Common myeloid progenitor, CD34-positive (primary cell): ENCODE measurements around the gene GLRA1.
"Not testable (repeated sequence)": the region's sequence is repeated elsewhere in the genome, so short reads cannot be mapped to it uniquely, and the experiment has no call there.

Experiments
- CTCF ChIA-PET: fragments of 350-600 bp; sonication (Branson Sonifier 250); formaldehyde crosslinking; loops from one replicate; lab custom pipeline; 2021; ENCODE audit warnings: antibody characterized with exemption; lab: Charles Lee
- POLR2A ChIA-PET: fragments of 350-600 bp; sonication (Branson Sonifier 250); formaldehyde crosslinking; loops from one replicate; lab custom pipeline; 2021; ENCODE audit warnings: antibody characterized with exemption; lab: Charles Lee
- DNase-seq, 3 donors: peaks; one replicate each; pipeline versions ENCODE4 v3.0.0 to v3.0.0-alpha.2; 2013
- H3K27ac ChIP-seq, 2 experiments: 1 replicate in 1 of 2; 2 replicates in 1 of 2; pipeline ENCODE4 v1.7.0; 2013; ENCODE audit warnings: inconsistent platforms in 2 of 2, low read length in 2 of 2, mild to moderate bottlenecking in 2 of 2, low read depth in 1 of 2, moderate library complexity in 1 of 2; ENCODE audit not compliant: severe bottlenecking in 2 of 2, insufficient read depth in 1 of 2, poor library complexity in 1 of 2
- H3K27me3 ChIP-seq, 5 experiments: replicated peaks in 2 of 5; 1 replicate in 3 of 5; 2 replicates in 2 of 5; pipeline versions ENCODE4 v1.6.1 to v1.7.0; 2013; ENCODE audit warnings: low read length in 4 of 5, mild to moderate bottlenecking in 2 of 5, moderate library complexity in 2 of 5, inconsistent platforms in 1 of 5; ENCODE audit not compliant: insufficient read depth in 5 of 5, control insufficient read depth in 4 of 5
- H3K36me3 ChIP-seq, 4 experiments: 1 replicate in 2 of 4; 2 replicates in 2 of 4; pipeline versions ENCODE4 v1.6.1 to v1.7.0; 2013; ENCODE audit warnings: low read length in 3 of 4, control low read depth in 1 of 4, mild to moderate bottlenecking in 1 of 4; ENCODE audit not compliant: control insufficient read depth in 4 of 4, insufficient read depth in 4 of 4
- H3K4me1 ChIP-seq, 4 experiments: 1 replicate in 3 of 4; 2 replicates in 1 of 4; pipeline versions ENCODE4 v1.6.1 to v1.7.1; 2013; ENCODE audit warnings: low read length in 3 of 4, mild to moderate bottlenecking in 3 of 4, control low read depth in 1 of 4, inconsistent platforms in 1 of 4, moderate library complexity in 1 of 4; ENCODE audit not compliant: control insufficient read depth in 4 of 4, insufficient read depth in 4 of 4; ENCODE audit errors: control extremely low read depth in 1 of 4
- H3K4me3 ChIP-seq, 7 experiments: 1 replicate in 4 of 7; 2 replicates in 3 of 7; pipeline versions ENCODE4 v1.5.1 to v1.7.0; 2013; ENCODE audit warnings: mild to moderate bottlenecking in 7 of 7, low read length in 6 of 7, moderate library complexity in 6 of 7, inconsistent platforms in 2 of 7, low read depth in 2 of 7, control low read depth in 1 of 7; ENCODE audit not compliant: insufficient read depth in 4 of 7, control insufficient read depth in 1 of 7; ENCODE audit errors: extremely low read depth in 1 of 7
- H3K9me3 ChIP-seq, 5 experiments: 1 replicate in 4 of 5; 2 replicates in 1 of 5; pipeline versions ENCODE4 v1.6.1 to v1.7.1; 2013; ENCODE audit warnings: low read length in 4 of 5, mild to moderate bottlenecking in 2 of 5, inconsistent platforms in 1 of 5, low read depth in 1 of 5, moderate library complexity in 1 of 5; ENCODE audit not compliant: control insufficient read depth in 4 of 5, insufficient read depth in 2 of 5; ENCODE audit errors: control extremely low read depth in 1 of 5
- WGBS: methylation state at CpG from one replicate; pipeline ENCODE4 v1.1.5; 2013; ENCODE audit not compliant: insufficient coverage; 5-methylcytosine and 5-hydroxymethylcytosine counted together

Gene GLRA1

DNA sequence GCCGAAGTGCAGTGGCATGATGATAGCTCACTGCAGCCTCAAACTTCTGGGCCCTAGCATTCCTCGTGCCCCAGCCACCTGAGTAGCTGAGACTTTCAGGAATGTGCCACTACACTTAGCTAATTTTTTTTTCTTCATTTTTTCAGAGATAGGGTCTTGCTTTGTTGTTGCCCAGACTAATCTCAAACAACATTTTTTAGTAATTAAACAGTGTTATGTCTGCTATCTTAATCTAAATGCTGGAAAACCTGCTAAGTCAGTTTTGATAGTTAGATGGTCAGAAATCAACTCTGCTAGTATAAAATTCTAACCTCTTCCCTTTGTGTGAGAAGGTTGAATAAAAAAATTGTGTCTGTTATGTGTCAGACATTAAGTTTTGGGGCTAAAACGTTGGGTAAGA, 140.5 kb downstream of the GLRA1 start:
- Histone ChIP-seq H3K27ac (no peak overlapping the region), H3K4me3 (no peak overlapping the region), H3K36me3 (peaks cover 2 to 23% (median 12%) of the 10 kb centered on the region in 4 experiments), H3K27me3 (no peaks in the 10 kb centered on the region), H3K4me1 (peaks cover 0 to 14% (median 8%) of the 10 kb centered on the region in 4 experiments), H3K9me3 (no peaks in the 10 kb centered on the region)
- ChIA-PET CTCF (interaction anchor here (1.4 kb wide), 1 partner anchor 15 kb away, joined by 4 read pairs; no protein-coding TSS in a partner anchor), POLR2A (interaction anchor here (1.4 kb wide), 1 partner anchor 12 kb away, joined by 5 read pairs; no protein-coding TSS in a partner anchor)
- no peak for DNase-seq
- 100% methylated on average over 2 of the region's 3 CpGs for WGBS

DNA sequence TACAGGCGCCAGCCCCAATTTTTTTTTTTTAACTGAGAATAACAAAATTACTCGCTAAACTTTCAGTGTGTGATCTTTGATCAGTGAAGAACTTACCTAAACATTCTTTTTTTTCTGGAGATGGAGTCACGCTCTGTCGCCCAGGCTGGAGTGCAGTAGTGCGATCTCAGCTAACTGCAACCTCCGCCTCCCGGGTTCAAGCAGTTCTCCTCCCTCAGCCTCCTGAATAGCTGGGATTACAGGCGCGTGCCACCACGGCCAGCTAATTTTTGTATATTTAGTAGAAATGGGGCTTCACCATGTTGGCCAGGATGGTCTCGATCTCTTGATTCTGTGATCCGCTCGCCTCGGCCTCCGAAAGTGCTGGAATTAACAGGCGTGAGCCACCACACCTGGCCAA, 141.0 kb downstream of the GLRA1 start:
- peaks cover 0 to 17% (median 8%) of the 10 kb centered on the region in 4 experiments for H3K4me1 ChIP-seq
- POLR2A ChIA-PET = interaction anchor here (1.4 kb wide), 1 partner anchor 11 kb away, joined by 5 read pairs; no protein-coding TSS in a partner anchor

DNA sequence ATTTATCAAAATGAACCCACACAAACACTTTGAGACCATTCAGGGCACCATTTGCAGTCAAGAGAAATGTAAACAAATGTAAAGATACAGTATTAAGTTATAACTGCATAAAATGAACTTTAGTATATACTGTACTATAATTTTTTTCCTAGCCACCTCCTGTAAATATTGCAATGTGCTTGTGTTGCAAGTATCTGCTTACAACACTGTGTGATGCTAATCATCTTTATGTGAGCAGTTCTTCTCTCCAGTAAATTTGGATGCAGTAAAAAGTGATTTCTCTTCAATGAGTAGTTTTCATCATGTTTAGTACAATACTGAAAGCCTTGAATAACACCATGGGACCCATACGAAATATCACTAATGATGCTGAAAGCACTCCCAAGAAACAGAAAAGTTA, 143.4 kb downstream of the GLRA1 start:
- DNase-seq = no peak
- ChIA-PET POLR2A (no interaction called here), CTCF (no interaction called here)
- WGBS = no CpG with 5 or more reads among the region's 1 CpG
- no peaks in the 10 kb centered on the region for H3K9me3 ChIP-seq
- H3K27ac ChIP-seq = no peak overlapping the region
- H3K27me3 ChIP-seq = no peaks in the 10 kb centered on the region
- H3K4me3 ChIP-seq = no peak overlapping the region
- H3K36me3 ChIP-seq = peaks cover 0 to 21% (median 7%) of the 10 kb centered on the region in 4 experiments
- H3K4me1 ChIP-seq = peaks cover 0 to 20% (median 8%) of the 10 kb centered on the region in 4 experiments

More for the DNA sequence above, 141.0 kb downstream of the GLRA1 start:
- not testable (repeated sequence) for H3K9me3 ChIP-seq, H3K27me3 ChIP-seq, H3K4me3 ChIP-seq, DNase-seq, H3K27ac ChIP-seq
- peaks cover 2 to 23% (median 9%) of the 10 kb centered on the region in 4 experiments for H3K36me3 ChIP-seq
- CTCF ChIA-PET = interaction anchor here (1.4 kb wide), 1 partner anchor 16 kb away, joined by 4 read pairs; no protein-coding TSS in a partner anchor
- WGBS = 98% methylated on average over 6 of the region's 16 CpGs

DNA sequence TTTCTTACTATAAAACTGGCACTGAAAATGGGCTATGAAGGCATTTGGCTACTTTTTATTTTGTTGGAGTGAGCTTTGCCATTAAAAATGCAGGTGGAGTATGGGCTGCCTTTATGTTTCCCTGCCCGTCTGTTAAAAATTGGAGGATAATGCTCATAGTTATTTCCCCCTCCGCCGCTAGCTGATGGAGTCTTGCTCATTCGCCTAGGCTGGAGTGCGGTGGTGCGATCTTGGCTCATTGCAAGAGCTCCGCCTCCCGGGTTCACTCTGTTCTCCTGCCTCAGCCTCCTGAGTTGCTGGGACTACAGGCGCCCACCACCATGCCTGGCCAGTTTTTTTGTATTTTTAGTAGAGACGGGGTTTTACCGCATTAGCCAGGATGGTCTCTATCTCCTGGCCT, 144.3 kb downstream of the GLRA1 start:
- no peak overlapping the region for H3K4me3 ChIP-seq
- H3K9me3 ChIP-seq = no peaks in the 10 kb centered on the region
- H3K27ac ChIP-seq = no peak overlapping the region
- ChIA-PET POLR2A (no interaction called here), CTCF (interaction anchor here (0.7 kb wide), 1 partner anchor 29 kb away, joined by 3 read pairs; no protein-coding TSS in a partner anchor)
- no peaks in the 10 kb centered on the region for H3K27me3 ChIP-seq
- WGBS = 99% methylated on average over 9 of the region's 11 CpGs
- peaks cover 2 to 23% (median 8%) of the 10 kb centered on the region in 4 experiments for H3K4me1 ChIP-seq
- DNase-seq = no peak
- H3K36me3 ChIP-seq = peaks cover 0 to 21% (median 7%) of the 10 kb centered on the region in 4 experiments

DNA sequence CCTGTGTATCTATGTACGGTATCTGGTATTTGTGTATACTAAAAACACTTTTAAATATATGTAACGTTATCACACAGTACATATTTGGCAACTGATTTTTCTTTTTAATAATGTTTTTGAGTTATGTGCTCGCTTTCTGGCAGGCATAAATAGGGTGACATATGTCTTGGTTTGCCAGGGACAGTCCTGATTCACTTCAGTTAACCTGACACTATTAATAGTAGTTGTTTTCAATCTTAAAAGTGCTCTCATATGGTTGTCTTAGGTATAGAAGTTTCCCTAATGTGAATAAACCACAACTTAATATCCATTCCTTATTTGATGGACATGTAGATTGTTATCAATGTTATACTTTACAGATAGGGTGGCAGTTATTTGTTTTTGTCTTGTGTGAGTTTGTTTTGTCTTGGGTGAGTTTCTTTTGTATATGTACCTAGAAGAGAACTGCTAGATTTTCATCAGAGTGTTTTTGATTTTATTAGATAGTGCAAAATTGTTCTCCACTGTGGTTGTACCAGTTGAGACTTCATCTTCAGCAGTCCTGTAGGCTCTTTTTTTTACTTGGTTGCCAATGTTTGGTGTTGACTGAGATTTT, 145.0 kb downstream of the GLRA1 start:
- H3K27ac ChIP-seq = no peak overlapping the region
- CTCF ChIA-PET = no interaction called here
- POLR2A ChIA-PET = no interaction called here
- peaks cover 4 to 28% (median 10%) of the 10 kb centered on the region in 4 experiments for H3K4me1 ChIP-seq
- 80% methylated on average over 1 of the region's 3 CpGs for WGBS
- peaks cover 0 to 21% (median 7%) of the 10 kb centered on the region in 4 experiments for H3K36me3 ChIP-seq
- no peak for DNase-seq
- no peak overlapping the region for H3K4me3 ChIP-seq
- no peaks in the 10 kb centered on the region for H3K9me3 ChIP-seq
- no peaks in the 10 kb centered on the region for H3K27me3 ChIP-seq

DNA sequence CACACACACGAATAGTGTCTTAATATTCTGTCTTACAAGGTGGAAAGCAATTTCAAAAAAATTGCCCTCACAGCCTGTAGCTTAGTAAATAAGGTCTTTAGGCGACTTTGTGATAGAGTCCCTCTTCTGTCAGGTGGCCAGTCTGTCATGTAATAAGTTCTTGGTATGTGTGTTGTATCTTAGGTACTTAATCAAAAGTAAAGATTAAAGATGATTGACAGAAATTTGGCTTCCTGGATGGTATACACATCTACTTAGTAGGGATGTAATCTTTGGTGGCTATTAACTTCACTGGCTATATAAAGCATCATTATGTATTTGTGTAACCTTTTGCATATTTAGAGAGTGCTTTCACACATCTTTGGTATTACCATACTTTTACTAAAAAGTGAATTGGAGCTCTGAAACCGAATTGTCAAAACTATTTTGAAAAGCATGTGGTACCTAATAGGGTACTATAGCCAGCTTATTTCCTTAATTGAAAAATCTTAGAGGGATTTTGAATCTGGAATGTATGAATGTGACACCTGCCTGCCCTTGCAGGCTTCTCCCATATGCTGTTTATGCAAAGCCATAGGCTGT, 149.5 kb downstream of the GLRA1 start:
- Histone ChIP-seq H3K27me3 (no peaks in the 10 kb centered on the region), H3K9me3 (no peaks in the 10 kb centered on the region), H3K4me1 (peaks cover 12 to 53% (median 28%) of the 10 kb centered on the region in 4 experiments), H3K4me3 (peak overlapping the region in 3 of 7 experiments; percentile 11 to 28 (median 16)), H3K36me3 (peaks cover 0 to 21% (median 6%) of the 10 kb centered on the region in 4 experiments), H3K27ac (peak overlapping the region in 1 of 2 experiments; percentile 95)
- POLR2A ChIA-PET = no interaction called here
- CTCF ChIA-PET = no interaction called here
- DNase-seq = no peak
- 64% methylated on average over 2 of the region's 3 CpGs for WGBS
